Common myeloid progenitor, CD34-positive (primary cell): ENCODE data around the gene DDX10.
A peak's percentile ranks its signal among the peaks of the same experiment; 100 is the strongest.

Source experiments
- CTCF ChIA-PET: fragments of 350-600 bp; sonication (Branson Sonifier 250); formaldehyde crosslinking; loops from one replicate; lab custom pipeline; 2021; ENCODE audit warnings: antibody characterized with exemption; lab: Charles Lee
- POLR2A ChIA-PET: fragments of 350-600 bp; sonication (Branson Sonifier 250); formaldehyde crosslinking; loops from one replicate; lab custom pipeline; 2021; ENCODE audit warnings: antibody characterized with exemption; lab: Charles Lee
- DNase-seq, 3 donors: peaks; one replicate each; pipeline versions ENCODE4 v3.0.0 to v3.0.0-alpha.2; 2013
- H3K27ac ChIP-seq, 2 experiments: 1 replicate in 1 of 2; 2 replicates in 1 of 2; pipeline ENCODE4 v1.7.0; 2013; ENCODE audit warnings: inconsistent platforms in 2 of 2, low read length in 2 of 2, mild to moderate bottlenecking in 2 of 2, low read depth in 1 of 2, moderate library complexity in 1 of 2; ENCODE audit not compliant: severe bottlenecking in 2 of 2, insufficient read depth in 1 of 2, poor library complexity in 1 of 2
- H3K27me3 ChIP-seq, 5 experiments: replicated peaks in 2 of 5; 1 replicate in 3 of 5; 2 replicates in 2 of 5; pipeline versions ENCODE4 v1.6.1 to v1.7.0; 2013; ENCODE audit warnings: low read length in 4 of 5, mild to moderate bottlenecking in 2 of 5, moderate library complexity in 2 of 5, inconsistent platforms in 1 of 5; ENCODE audit not compliant: insufficient read depth in 5 of 5, control insufficient read depth in 4 of 5
- H3K36me3 ChIP-seq, 4 experiments: 1 replicate in 2 of 4; 2 replicates in 2 of 4; pipeline versions ENCODE4 v1.6.1 to v1.7.0; 2013; ENCODE audit warnings: low read length in 3 of 4, control low read depth in 1 of 4, mild to moderate bottlenecking in 1 of 4; ENCODE audit not compliant: control insufficient read depth in 4 of 4, insufficient read depth in 4 of 4
- H3K4me1 ChIP-seq, 4 experiments: 1 replicate in 3 of 4; 2 replicates in 1 of 4; pipeline versions ENCODE4 v1.6.1 to v1.7.1; 2013; ENCODE audit warnings: low read length in 3 of 4, mild to moderate bottlenecking in 3 of 4, control low read depth in 1 of 4, inconsistent platforms in 1 of 4, moderate library complexity in 1 of 4; ENCODE audit not compliant: control insufficient read depth in 4 of 4, insufficient read depth in 4 of 4; ENCODE audit errors: control extremely low read depth in 1 of 4
- H3K4me3 ChIP-seq, 7 experiments: 1 replicate in 4 of 7; 2 replicates in 3 of 7; pipeline versions ENCODE4 v1.5.1 to v1.7.0; 2013; ENCODE audit warnings: mild to moderate bottlenecking in 7 of 7, low read length in 6 of 7, moderate library complexity in 6 of 7, inconsistent platforms in 2 of 7, low read depth in 2 of 7, control low read depth in 1 of 7; ENCODE audit not compliant: insufficient read depth in 4 of 7, control insufficient read depth in 1 of 7; ENCODE audit errors: extremely low read depth in 1 of 7
- H3K9me3 ChIP-seq, 5 experiments: 1 replicate in 4 of 5; 2 replicates in 1 of 5; pipeline versions ENCODE4 v1.6.1 to v1.7.1; 2013; ENCODE audit warnings: low read length in 4 of 5, mild to moderate bottlenecking in 2 of 5, inconsistent platforms in 1 of 5, low read depth in 1 of 5, moderate library complexity in 1 of 5; ENCODE audit not compliant: control insufficient read depth in 4 of 5, insufficient read depth in 2 of 5; ENCODE audit errors: control extremely low read depth in 1 of 5
- WGBS: methylation state at CpG from one replicate; pipeline ENCODE4 v1.1.5; 2013; ENCODE audit not compliant: insufficient coverage; 5-methylcytosine and 5-hydroxymethylcytosine counted together

Gene DDX10

GRCh38 chr11:108959105-108959761, 294.4 kb downstream of the DDX10 start:
- 100% methylated on average over 3 of the region's 4 CpGs for WGBS
- no peak overlapping the region for H3K4me3 ChIP-seq

GRCh38 chr11:108959874-108960273, 295.0 kb downstream of the DDX10 start:
- H3K4me1 ChIP-seq, result peaks cover 0 to 2% (median 0%) of the 10 kb centered on the region in 4 experiments
- H3K4me3 ChIP-seq, result no peak overlapping the region
- H3K9me3 ChIP-seq, result peaks cover 0 to 2% (median 0%) of the 10 kb centered on the region in 5 experiments
- POLR2A ChIA-PET, result no interaction called here
- CTCF ChIA-PET, result no interaction called here
- H3K36me3 ChIP-seq, result no peaks in the 10 kb centered on the region
- 93% methylated on average over 2 of the region's 3 CpGs for WGBS
- H3K27me3 ChIP-seq, result no peaks in the 10 kb centered on the region
- no peak overlapping the region for H3K27ac ChIP-seq
- DNase-seq, result no peak

More at GRCh38 chr11:108959105-108959761, 294.4 kb downstream of the DDX10 start:
- ChIA-PET POLR2A (no interaction called here), CTCF (no interaction called here)
- Histone ChIP-seq H3K27me3 (no peaks in the 10 kb centered on the region), H3K36me3 (no peaks in the 10 kb centered on the region), H3K4me1 (peaks cover 0 to 2% (median 0%) of the 10 kb centered on the region in 4 experiments), H3K27ac (no peak overlapping the region), H3K9me3 (peaks cover 0 to 2% (median 0%) of the 10 kb centered on the region in 5 experiments)
- DNase-seq, result no peak

GRCh38 chr11:108960501-108960900, 295.6 kb downstream of the DDX10 start:
- Histone ChIP-seq H3K36me3 (no peaks in the 10 kb centered on the region), H3K4me3 (no peak overlapping the region), H3K9me3 (peaks cover 0 to 2% (median 0%) of the 10 kb centered on the region in 5 experiments), H3K4me1 (peaks cover 0 to 2% (median 0%) of the 10 kb centered on the region in 4 experiments), H3K27ac (no peak overlapping the region), H3K27me3 (no peaks in the 10 kb centered on the region)
- 100% methylated on average over 5 of the region's 5 CpGs for WGBS
- CTCF ChIA-PET, result interaction anchor here (1.0 kb wide), 2 partner anchors 10 to 18 kb away, joined by 3 read pairs; no protein-coding TSS in a partner anchor
- DNase-seq, result no peak
- POLR2A ChIA-PET, result no interaction called here

- peaks cover 0 to 2% (median 0%) of the 10 kb centered on the region in 5 experiments for H3K9me3 ChIP-seq
- no peak overlapping the region for H3K4me3 ChIP-seq
- H3K27me3 ChIP-seq, result no peaks in the 10 kb centered on the region
- no peak overlapping the region for H3K27ac ChIP-seq
- POLR2A ChIA-PET, result no interaction called here
- 38% methylated on average over 3 of the region's 4 CpGs for WGBS
- DNase-seq, result peak in 2 of 3 donors; percentile 29 to 33
- H3K36me3 ChIP-seq, result no peaks in the 10 kb centered on the region
- peaks cover 0 to 2% (median 0%) of the 10 kb centered on the region in 4 experiments for H3K4me1 ChIP-seq
- CTCF ChIA-PET, result interaction anchor here (1.0 kb wide), 2 partner anchors 9 to 17 kb away, joined by 3 read pairs; no protein-coding TSS in a partner anchor
These were observed 296.2 kb downstream of the DDX10 start for GRCh38 chr11:108961095-108961494.

GRCh38 chr11:108963118-108963517, 298.2 kb downstream of the DDX10 start:
- CTCF ChIA-PET, result interaction anchor here (1.1 to 1.2 kb wide), 2 partner anchors 49 to 214 kb away, joined by 3 read pairs; no protein-coding TSS in a partner anchor
- DNase-seq, result no peak
- Histone ChIP-seq H3K27ac (no peak overlapping the region), H3K4me1 (peaks cover 0 to 2% (median 0%) of the 10 kb centered on the region in 4 experiments), H3K27me3 (no peaks in the 10 kb centered on the region), H3K4me3 (no peak overlapping the region), H3K36me3 (no peaks in the 10 kb centered on the region), H3K9me3 (peaks cover 0 to 2% (median 0%) of the 10 kb centered on the region in 5 experiments)
- 100% methylated on average over 4 of the region's 4 CpGs for WGBS
- POLR2A ChIA-PET, result no interaction called here

GRCh38 chr11:108965306-108966001, 300.6 kb downstream of the DDX10 start:
- H3K9me3 ChIP-seq, result peaks cover 0 to 2% (median 0%) of the 10 kb centered on the region in 5 experiments
- DNase-seq, result no peak
- 64% methylated on average over 6 of the region's 10 CpGs for WGBS
- CTCF ChIA-PET, result no interaction called here
- no peak overlapping the region for H3K27ac ChIP-seq
- POLR2A ChIA-PET, result no interaction called here
- H3K4me3 ChIP-seq, result no peak overlapping the region
- H3K4me1 ChIP-seq, result peaks cover 0 to 2% (median 0%) of the 10 kb centered on the region in 4 experiments
- H3K27me3 ChIP-seq, result no peaks in the 10 kb centered on the region
- H3K36me3 ChIP-seq, result no peaks in the 10 kb centered on the region

GRCh38 chr11:108966206-108966605, 301.3 kb downstream of the DDX10 start:
- ChIA-PET POLR2A (no interaction called here), CTCF (no interaction called here)

More at GRCh38 chr11:108966206-108966605, 301.3 kb downstream of the DDX10 start:
- no peak overlapping the region for H3K27ac ChIP-seq
- no peaks in the 10 kb centered on the region for H3K27me3 ChIP-seq
- H3K36me3 ChIP-seq, result no peaks in the 10 kb centered on the region
- no peak overlapping the region for H3K4me3 ChIP-seq
- 100% methylated on average over 2 of the region's 4 CpGs for WGBS
- peaks cover 0 to 2% (median 0%) of the 10 kb centered on the region in 5 experiments for H3K9me3 ChIP-seq
- DNase-seq, result no peak
- peaks cover 0 to 2% (median 0%) of the 10 kb centered on the region in 4 experiments for H3K4me1 ChIP-seq
